K562 (cell line): ENCODE data around the gene SPDYE3. TPM values are rescaled to one million over a fixed set of nuclear protein-coding genes. Genes with fewer than 3 reads are reported as not detected.

Source experiments
- ARID3B ChIP-seq: fragments of 250-450 bp; sonication (Bioruptor Pico); IDR thresholded peaks from 2 replicates; pipeline ENCODE4 v1.4.0; 2020; ENCODE audit warnings: borderline replicate concordance
- DACH1 ChIP-seq: fragments of 450-650 bp; IDR thresholded peaks from 2 replicates; pipeline ENCODE4 v1.6.1; 2018; ENCODE audit not compliant: partially characterized antibody
- HLTF ChIP-seq: fragments of 450-650 bp; IDR thresholded peaks from 2 replicates; pipeline ENCODE4 v1.6.1; 2016
- IRF2 ChIP-seq: sonication (generic); formaldehyde crosslinking; IDR thresholded peaks from 2 replicates; pipeline ENCODE4 v1.8.1; 2022; ENCODE audit warnings: mild to moderate bottlenecking, missing genetic modification reagents
- KLF16 ChIP-seq: IDR thresholded peaks from 2 replicates; pipeline ENCODE4 v1.6.1; 2016; ENCODE audit warnings: antibody characterized with exemption
- MBD1 ChIP-seq: fragments of 250-450 bp; sonication (Bioruptor Pico); IDR thresholded peaks from 2 replicates; pipeline ENCODE4 v1.8.0; 2022; ENCODE audit warnings: inconsistent platforms
- NCOA2 ChIP-seq, 2 experiments: fragments of 450-650 bp; IDR thresholded peaks; 2 replicates each; pipeline ENCODE4 v1.6.1; 2018; ENCODE audit warnings: mild to moderate bottlenecking in 2 of 2, moderate library complexity in 1 of 2; ENCODE audit not compliant: partially characterized antibody in 2 of 2
- NFIC ChIP-seq: fragments of 450-650 bp; IDR thresholded peaks from 2 replicates; pipeline ENCODE4 v1.6.1; 2017; ENCODE audit warnings: mild to moderate bottlenecking, inconsistent platforms
- NR4A1 ChIP-seq, 2 experiments: fragments of 250-450 bp in 1 of 2; fragments of 450-650 bp in 1 of 2; sonication (Bioruptor Pico) in 1 of 2; IDR thresholded peaks; 2 replicates each; pipeline versions ENCODE4 v1.4.0 to v1.6.1; 2016 to 2020; ENCODE audit warnings: mild to moderate bottlenecking in 2 of 2, missing compliant biosample characterization in 1 of 2, missing genetic modification characterization in 1 of 2, moderate library complexity in 1 of 2
- OTX1 ChIP-seq: fragments of 450-650 bp; formaldehyde crosslinking; IDR thresholded peaks from 2 replicates; pipeline ENCODE4 v1.4.0; 2022; ENCODE audit warnings: mild to moderate bottlenecking
- POLR2AphosphoS2 ChIP-seq: IDR thresholded peaks from 2 replicates; pipeline ENCODE4 v1.6.1; 2012; ENCODE audit warnings: low read length, improper control_type of control experiment
- SIN3B ChIP-seq: fragments of 450-650 bp; IDR thresholded peaks from 2 replicates; pipeline ENCODE4 v1.6.1; 2017; ENCODE audit warnings: low read depth, mild to moderate bottlenecking, moderate library complexity
- ZBTB9 ChIP-seq: fragments of 450-650 bp; formaldehyde crosslinking; IDR thresholded peaks from 2 replicates; pipeline ENCODE4 v1.4.0; 2020; ENCODE audit warnings: mild to moderate bottlenecking, moderate library complexity
- ZNF217 ChIP-seq: sonication (generic); formaldehyde crosslinking; IDR thresholded peaks from 2 replicates; pipeline ENCODE4 v1.8.0; 2022; ENCODE audit warnings: mild to moderate bottlenecking, missing genetic modification reagents
- ZNF347 ChIP-seq: fragments of 450-650 bp; formaldehyde crosslinking; IDR thresholded peaks from 2 replicates; pipeline ENCODE4 v1.4.0; 2020; ENCODE audit warnings: low read depth, mild to moderate bottlenecking, moderate library complexity
- ZNF384 ChIP-seq: IDR thresholded peaks from 2 replicates; pipeline ENCODE4 v1.6.1; 2012; ENCODE audit warnings: low read depth, low read length, improper control_type of control experiment
- ZNF431 ChIP-seq: sonication (generic); formaldehyde crosslinking; IDR thresholded peaks from 2 replicates; pipeline ENCODE4 v1.8.0; 2022; ENCODE audit warnings: mild to moderate bottlenecking, missing genetic modification reagents
- ZNF551 ChIP-seq: fragments of 250-450 bp; sonication (Bioruptor Pico); IDR thresholded peaks from 2 replicates; pipeline ENCODE4 v1.5.0; 2021; ENCODE audit warnings: mild to moderate bottlenecking, moderate library complexity
- ZNF592 ChIP-seq: fragments of 450-650 bp; IDR thresholded peaks from 2 replicates; pipeline ENCODE4 v1.6.1; 2017; ENCODE audit warnings: antibody characterized with exemption, mild to moderate bottlenecking
- ZNF717 ChIP-seq: fragments of 250-450 bp; sonication (Bioruptor Pico); IDR thresholded peaks from 2 replicates; pipeline ENCODE4 v1.5.0; 2021
- ZNF79 ChIP-seq: fragments of 250-450 bp; sonication (Bioruptor Pico); IDR thresholded peaks from 2 replicates; pipeline ENCODE4 v1.4.0; 2020; ENCODE audit warnings: low read depth, mild to moderate bottlenecking, moderate library complexity
- polyA plus RNA-seq, 8 experiments: library from polyadenylated mRNA; depleted of rRNA in 4 of 8; stranded (reverse) in 5 of 8; unstranded in 3 of 8; fragments of >200 nt; fragmentation: Nextera tagmentation in 2 of 8; fragmentation: Illumina TruSeq in 1 of 8; extraction: Ambion mirVana in 2 of 8; extraction: Trizol in 1 of 8; gene quantifications; 2 replicates each; pipeline versions ENCODE4 v1.2.1 to v1.2.3, GENCODE V29; 2011 to 2014; ENCODE audit warnings: inconsistent platforms in 1 of 8, missing spikeins in 1 of 8
- total RNA-seq, 7 experiments: library from RNA; depleted of rRNA in 6 of 7; stranded (reverse); fragments of >200 nt in 6 of 7; fragmentation: Illumina TruSeq in 2 of 7; extraction: Trizol in 2 of 7; gene quantifications; 2 replicates each; pipeline versions ENCODE4 v1.2.1 to v1.2.3, GENCODE V29; 2011 to 2021; ENCODE audit warnings: low replicate concordance in 1 of 7

Gene SPDYE3
- total and polyA plus RNA-seq, 9 of the 15 experiments (the other 6 are each of a cell fraction or from before 2014, with no cell fraction given) = 0.04 to 3.3 (median 1.2) TPM; not detected in 6

- TF ChIP-seq POLR2AphosphoS2 (peak; percentile 13; the same call in 1 of the 2 replicates), OTX1 (CRISPR knock-in tag) (no peak), ZNF347 (no peak), ZNF717 (CRISPR knock-in tag) (no peak), NFIC (peak; percentile 35; the same call in 1 of the 2 replicates), ZNF384 (no peak), IRF2 (CRISPR knock-in tag) (no peak), ZNF592 (peak; percentile 79), ZNF217 (CRISPR knock-in tag) (no peak), KLF16 (peak; percentile 31; the same call in 1 of the 2 replicates), NCOA2 (IDR thresholded peaks at IDR 0.05; ENCODE audit: partially characterized antibody in 2 of 2) (no peak), ZNF551 (CRISPR knock-in tag) (no peak), HLTF (no peak), NR4A1 (CRISPR knock-in tag; IDR thresholded peaks at IDR 0.05) (no peak), NR4A1 (tag; IDR thresholded peaks at IDR 0.05) (0 out of 2 replicates have a peak, but pooled peaks have one; percentile 44), MBD1 (CRISPR knock-in tag) (no peak), ARID3B (no peak), SIN3B (no peak), ZNF79 (no peak), ZBTB9 (CRISPR knock-in tag) (no peak), DACH1 (no peak), ZNF431 (CRISPR knock-in tag) (no peak)
These were observed 57.0 kb downstream of the SPDYE3 start (continued) for GRCh38 chr7:100364480-100364879.
